ENCODE results near the gene KIR3DL3. TPM values are rescaled to one million over a fixed set of nuclear protein-coding genes. Genes with fewer than 3 reads are reported as not detected.

Gene KIR3DL3
- total and polyA plus RNA-seq, 2 experiments from 2014 or later, result not detected

DNA sequence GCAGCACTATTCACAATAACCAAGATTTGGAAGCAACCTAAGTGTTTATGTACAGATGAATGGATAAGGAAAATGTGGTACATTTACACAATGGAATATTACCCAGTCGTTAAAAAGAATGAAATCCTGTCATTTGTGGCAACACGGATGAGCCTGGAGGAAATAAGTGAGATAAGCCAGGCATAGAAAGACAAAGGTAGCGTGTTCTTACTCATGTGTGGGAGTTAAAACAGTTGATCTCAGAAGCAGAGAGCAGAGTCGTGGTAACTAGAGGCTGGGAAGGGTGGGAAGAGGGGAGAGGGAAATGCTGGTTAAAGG, 32.0 kb upstream of the KIR3DL3 start:
- no peak overlapping the region for H3K27ac Mint-ChIP-seq
- no peak for ATAC-seq
- no peak overlapping the region for H3K4me3 Mint-ChIP-seq
- TF ChIP-seq ZNF331 (CRISPR knock-in tag; IDR thresholded peaks at IDR 0.05; ENCODE audit: low read depth) (no peak), JUNB (IDR thresholded peaks at IDR 0.05; ENCODE audit: unreplicated experiment) (no peak), CREB1 (CRISPR knock-in tag; IDR thresholded peaks at IDR 0.05; ENCODE audit: low read depth) (no peak), EZH2 (IDR thresholded peaks at IDR 0.05; ENCODE audit: low read depth, unreplicated experiment) (no peak), ZNF114 (CRISPR knock-in tag; IDR thresholded peaks at IDR 0.05) (no peak), EZH2phosphoT487 (IDR thresholded peaks at IDR 0.05; ENCODE audit: unreplicated experiment) (no peak), POLR2AphosphoS5 (IDR thresholded peaks at IDR 0.05; ENCODE audit: low read depth) (no peak), NANOG (IDR thresholded peaks at IDR 0.05; ENCODE audit: borderline replicate concordance) (no peak), STAT1 (IDR thresholded peaks at IDR 0.05; ENCODE audit: unreplicated experiment) (no peak)
- TF ChIP-seq, protein P1, sequence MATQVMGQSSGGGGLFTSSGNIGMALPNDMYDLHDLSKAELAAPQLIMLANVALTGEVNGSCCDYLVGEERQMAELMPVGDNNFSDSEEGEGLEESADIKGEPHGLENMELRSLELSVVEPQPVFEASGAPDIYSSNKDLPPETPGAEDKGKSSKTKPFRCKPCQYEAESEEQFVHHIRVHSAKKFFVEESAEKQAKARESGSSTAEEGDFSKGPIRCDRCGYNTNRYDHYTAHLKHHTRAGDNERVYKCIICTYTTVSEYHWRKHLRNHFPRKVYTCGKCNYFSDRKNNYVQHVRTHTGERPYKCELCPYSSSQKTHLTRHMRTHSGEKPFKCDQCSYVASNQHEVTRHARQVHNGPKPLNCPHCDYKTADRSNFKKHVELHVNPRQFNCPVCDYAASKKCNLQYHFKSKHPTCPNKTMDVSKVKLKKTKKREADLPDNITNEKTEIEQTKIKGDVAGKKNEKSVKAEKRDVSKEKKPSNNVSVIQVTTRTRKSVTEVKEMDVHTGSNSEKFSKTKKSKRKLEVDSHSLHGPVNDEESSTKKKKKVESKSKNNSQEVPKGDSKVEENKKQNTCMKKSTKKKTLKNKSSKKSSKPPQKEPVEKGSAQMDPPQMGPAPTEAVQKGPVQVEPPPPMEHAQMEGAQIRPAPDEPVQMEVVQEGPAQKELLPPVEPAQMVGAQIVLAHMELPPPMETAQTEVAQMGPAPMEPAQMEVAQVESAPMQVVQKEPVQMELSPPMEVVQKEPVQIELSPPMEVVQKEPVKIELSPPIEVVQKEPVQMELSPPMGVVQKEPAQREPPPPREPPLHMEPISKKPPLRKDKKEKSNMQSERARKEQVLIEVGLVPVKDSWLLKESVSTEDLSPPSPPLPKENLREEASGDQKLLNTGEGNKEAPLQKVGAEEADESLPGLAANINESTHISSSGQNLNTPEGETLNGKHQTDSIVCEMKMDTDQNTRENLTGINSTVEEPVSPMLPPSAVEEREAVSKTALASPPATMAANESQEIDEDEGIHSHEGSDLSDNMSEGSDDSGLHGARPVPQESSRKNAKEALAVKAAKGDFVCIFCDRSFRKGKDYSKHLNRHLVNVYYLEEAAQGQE (IDR thresholded peaks at IDR 0.05; ENCODE audit: unreplicated experiment), result no peak
- TF ChIP-seq, protein P2, sequence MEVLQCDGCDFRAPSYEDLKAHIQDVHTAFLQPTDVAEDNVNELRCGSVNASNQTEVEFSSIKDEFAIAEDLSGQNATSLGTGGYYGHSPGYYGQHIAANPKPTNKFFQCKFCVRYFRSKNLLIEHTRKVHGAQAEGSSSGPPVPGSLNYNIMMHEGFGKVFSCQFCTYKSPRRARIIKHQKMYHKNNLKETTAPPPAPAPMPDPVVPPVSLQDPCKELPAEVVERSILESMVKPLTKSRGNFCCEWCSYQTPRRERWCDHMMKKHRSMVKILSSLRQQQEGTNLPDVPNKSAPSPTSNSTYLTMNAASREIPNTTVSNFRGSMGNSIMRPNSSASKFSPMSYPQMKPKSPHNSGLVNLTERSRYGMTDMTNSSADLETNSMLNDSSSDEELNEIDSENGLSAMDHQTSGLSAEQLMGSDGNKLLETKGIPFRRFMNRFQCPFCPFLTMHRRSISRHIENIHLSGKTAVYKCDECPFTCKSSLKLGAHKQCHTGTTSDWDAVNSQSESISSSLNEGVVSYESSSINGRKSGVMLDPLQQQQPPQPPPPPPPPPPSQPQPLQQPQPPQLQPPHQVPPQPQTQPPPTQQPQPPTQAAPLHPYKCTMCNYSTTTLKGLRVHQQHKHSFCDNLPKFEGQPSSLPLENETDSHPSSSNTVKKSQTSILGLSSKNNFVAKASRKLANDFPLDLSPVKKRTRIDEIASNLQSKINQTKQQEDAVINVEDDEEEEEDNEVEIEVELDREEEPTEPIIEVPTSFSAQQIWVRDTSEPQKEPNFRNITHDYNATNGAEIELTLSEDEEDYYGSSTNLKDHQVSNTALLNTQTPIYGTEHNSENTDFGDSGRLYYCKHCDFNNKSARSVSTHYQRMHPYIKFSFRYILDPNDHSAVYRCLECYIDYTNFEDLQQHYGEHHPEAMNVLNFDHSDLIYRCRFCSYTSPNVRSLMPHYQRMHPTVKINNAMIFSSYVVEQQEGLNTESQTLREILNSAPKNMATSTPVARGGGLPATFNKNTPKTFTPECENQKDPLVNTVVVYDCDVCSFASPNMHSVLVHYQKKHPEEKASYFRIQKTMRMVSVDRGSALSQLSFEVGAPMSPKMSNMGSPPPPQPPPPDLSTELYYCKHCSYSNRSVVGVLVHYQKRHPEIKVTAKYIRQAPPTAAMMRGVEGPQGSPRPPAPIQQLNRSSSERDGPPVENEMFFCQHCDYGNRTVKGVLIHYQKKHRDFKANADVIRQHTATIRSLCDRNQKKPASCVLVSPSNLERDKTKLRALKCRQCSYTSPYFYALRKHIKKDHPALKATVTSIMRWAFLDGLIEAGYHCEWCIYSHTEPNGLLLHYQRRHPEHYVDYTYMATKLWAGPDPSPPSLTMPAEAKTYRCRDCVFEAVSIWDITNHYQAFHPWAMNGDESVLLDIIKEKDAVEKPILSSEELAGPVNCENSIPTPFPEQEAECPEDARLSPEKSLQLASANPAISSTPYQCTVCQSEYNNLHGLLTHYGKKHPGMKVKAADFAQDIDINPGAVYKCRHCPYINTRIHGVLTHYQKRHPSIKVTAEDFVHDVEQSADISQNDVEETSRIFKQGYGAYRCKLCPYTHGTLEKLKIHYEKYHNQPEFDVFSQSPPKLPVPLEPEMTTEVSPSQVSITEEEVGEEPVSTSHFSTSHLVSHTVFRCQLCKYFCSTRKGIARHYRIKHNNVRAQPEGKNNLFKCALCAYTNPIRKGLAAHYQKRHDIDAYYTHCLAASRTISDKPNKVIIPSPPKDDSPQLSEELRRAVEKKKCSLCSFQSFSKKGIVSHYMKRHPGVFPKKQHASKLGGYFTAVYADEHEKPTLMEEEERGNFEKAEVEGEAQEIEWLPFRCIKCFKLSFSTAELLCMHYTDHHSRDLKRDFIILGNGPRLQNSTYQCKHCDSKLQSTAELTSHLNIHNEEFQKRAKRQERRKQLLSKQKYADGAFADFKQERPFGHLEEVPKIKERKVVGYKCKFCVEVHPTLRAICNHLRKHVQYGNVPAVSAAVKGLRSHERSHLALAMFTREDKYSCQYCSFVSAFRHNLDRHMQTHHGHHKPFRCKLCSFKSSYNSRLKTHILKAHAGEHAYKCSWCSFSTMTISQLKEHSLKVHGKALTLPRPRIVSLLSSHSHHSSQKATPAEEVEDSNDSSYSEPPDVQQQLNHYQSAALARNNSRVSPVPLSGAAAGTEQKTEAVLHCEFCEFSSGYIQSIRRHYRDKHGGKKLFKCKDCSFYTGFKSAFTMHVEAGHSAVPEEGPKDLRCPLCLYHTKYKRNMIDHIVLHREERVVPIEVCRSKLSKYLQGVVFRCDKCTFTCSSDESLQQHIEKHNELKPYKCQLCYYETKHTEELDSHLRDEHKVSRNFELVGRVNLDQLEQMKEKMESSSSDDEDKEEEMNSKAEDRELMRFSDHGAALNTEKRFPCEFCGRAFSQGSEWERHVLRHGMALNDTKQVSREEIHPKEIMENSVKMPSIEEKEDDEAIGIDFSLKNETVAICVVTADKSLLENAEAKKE (CRISPR knock-in tag; IDR thresholded peaks at IDR 0.05), result no peak
- TF ChIP-seq, protein P3, sequence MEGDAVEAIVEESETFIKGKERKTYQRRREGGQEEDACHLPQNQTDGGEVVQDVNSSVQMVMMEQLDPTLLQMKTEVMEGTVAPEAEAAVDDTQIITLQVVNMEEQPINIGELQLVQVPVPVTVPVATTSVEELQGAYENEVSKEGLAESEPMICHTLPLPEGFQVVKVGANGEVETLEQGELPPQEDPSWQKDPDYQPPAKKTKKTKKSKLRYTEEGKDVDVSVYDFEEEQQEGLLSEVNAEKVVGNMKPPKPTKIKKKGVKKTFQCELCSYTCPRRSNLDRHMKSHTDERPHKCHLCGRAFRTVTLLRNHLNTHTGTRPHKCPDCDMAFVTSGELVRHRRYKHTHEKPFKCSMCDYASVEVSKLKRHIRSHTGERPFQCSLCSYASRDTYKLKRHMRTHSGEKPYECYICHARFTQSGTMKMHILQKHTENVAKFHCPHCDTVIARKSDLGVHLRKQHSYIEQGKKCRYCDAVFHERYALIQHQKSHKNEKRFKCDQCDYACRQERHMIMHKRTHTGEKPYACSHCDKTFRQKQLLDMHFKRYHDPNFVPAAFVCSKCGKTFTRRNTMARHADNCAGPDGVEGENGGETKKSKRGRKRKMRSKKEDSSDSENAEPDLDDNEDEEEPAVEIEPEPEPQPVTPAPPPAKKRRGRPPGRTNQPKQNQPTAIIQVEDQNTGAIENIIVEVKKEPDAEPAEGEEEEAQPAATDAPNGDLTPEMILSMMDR (conservative IDR thresholded peaks at IDR 0.05; ENCODE audit: low read depth in 2 of 2), result no peak
- TF ChIP-seq, protein P4, sequence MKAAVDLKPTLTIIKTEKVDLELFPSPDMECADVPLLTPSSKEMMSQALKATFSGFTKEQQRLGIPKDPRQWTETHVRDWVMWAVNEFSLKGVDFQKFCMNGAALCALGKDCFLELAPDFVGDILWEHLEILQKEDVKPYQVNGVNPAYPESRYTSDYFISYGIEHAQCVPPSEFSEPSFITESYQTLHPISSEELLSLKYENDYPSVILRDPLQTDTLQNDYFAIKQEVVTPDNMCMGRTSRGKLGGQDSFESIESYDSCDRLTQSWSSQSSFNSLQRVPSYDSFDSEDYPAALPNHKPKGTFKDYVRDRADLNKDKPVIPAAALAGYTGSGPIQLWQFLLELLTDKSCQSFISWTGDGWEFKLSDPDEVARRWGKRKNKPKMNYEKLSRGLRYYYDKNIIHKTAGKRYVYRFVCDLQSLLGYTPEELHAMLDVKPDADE (IDR thresholded peaks at IDR 0.05), result no peak
- H3K36me3 Mint-ChIP-seq (ENCODE audit: low read depth), result peaks cover 18% of the 10 kb centered on the region
- no peak overlapping the region for H2AFZ ChIP-seq
- no peak overlapping the region for H3K4me3 ChIP-seq
- H3K36me3 ChIP-seq (ENCODE audit: insufficient read depth), result no peaks in the 10 kb centered on the region; the same call in 1 of the 2 replicates
- no peaks in the 10 kb centered on the region for H3F3A ChIP-seq (replicated peaks; ENCODE audit: low read depth)
- no peaks in the 10 kb centered on the region for H4K20me1 ChIP-seq (replicated peaks; ENCODE audit: insufficient read depth)
- peaks cover under 1% of the 10 kb centered on the region for H3K27me3 Mint-ChIP-seq (ENCODE audit: insufficient read depth, low read depth, poor library complexity)
- no peak for DNase-seq (ENCODE audit: low spot score)
- H3K4me1 ChIP-seq (ENCODE audit: insufficient read depth), result no peaks in the 10 kb centered on the region
- H3K27ac ChIP-seq (ENCODE audit: low read depth), result no peak overlapping the region
- peaks cover 90% of the 10 kb centered on the region for H3K9me3 Mint-ChIP-seq
- no peaks in the 10 kb centered on the region for H3K9me2 ChIP-seq (ENCODE audit: insufficient read depth)
- H3K4me2 ChIP-seq, result no peak overlapping the region
- H3K79me2 ChIP-seq (replicated peaks; ENCODE audit: insufficient read depth), result no peaks in the 10 kb centered on the region
- H3K4me1 Mint-ChIP-seq, result no peaks in the 10 kb centered on the region
- no peaks in the 10 kb centered on the region for H3K27me3 ChIP-seq (ENCODE audit: insufficient read depth)

Data from GM23338 (cell line).